GM20000 (cell line): ENCODE data around the gene RARRES2.
"Not testable (repeated sequence)": the region's sequence is repeated elsewhere in the genome, so short reads cannot be mapped to it uniquely, and the experiment has no call there.

Experiments used
- DNase-seq: peaks from one replicate; pipeline ENCODE4 v3.0.0; 2012; ENCODE audit warnings: low spot score
- TF ChIP-seq, protein P1 (sequence below): IDR thresholded peaks from 2 replicates; pipeline ENCODE4 v1.5.1; 2012; ENCODE audit warnings: mild to moderate bottlenecking, control low read depth; ENCODE audit errors: extremely low read depth, missing control alignments

Gene RARRES2

DNA sequence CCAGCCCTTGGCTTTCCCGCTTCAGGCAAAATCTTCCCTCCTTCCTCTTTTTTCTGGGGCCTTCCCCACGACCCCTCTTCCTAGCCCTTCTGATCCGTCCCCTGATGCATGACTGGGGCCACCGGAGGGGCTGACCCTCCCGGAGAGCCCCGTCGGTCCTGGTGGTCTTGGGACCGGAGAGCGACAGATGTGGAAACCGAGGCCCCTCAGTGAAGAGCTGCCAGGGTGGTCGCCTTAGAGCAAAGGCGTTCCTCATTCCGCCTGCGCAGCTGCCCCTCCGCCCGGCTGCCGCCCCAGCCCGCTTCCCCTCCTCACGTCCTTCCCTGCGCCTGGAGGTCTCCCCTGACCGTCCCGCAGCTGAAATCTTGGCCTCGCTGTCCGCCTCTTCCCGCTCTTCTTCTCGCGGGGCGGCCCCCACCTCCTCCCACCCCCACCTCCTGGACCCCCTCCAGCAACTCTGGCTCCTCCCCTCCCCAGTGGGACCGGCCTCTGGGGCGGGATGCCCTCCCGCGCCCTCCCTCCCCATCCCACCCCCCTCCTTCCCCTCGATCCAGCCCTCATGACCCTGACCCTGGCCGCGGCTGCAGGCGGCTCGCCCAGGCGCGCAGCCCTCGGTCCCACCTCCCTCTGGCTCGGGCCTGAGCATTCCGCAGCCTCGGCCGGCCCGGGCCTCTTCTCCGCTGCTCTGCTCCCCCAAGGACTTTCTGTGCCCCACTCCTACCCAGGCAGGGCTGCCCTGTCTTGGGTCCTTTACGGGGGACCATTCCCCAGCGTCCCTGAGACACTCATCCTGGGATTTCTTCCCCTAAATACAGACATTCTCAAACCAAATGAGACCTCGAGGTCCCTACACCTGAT is at the start of gene RARRES2:
Gene RARRES2, minus strand, starts transcription at position 367 of the 858 bp plus-strand sequence. CDS start 1,020 bp downstream, outside the sequence.
- DNase-seq, result no peak
- TF ChIP-seq, protein P1, sequence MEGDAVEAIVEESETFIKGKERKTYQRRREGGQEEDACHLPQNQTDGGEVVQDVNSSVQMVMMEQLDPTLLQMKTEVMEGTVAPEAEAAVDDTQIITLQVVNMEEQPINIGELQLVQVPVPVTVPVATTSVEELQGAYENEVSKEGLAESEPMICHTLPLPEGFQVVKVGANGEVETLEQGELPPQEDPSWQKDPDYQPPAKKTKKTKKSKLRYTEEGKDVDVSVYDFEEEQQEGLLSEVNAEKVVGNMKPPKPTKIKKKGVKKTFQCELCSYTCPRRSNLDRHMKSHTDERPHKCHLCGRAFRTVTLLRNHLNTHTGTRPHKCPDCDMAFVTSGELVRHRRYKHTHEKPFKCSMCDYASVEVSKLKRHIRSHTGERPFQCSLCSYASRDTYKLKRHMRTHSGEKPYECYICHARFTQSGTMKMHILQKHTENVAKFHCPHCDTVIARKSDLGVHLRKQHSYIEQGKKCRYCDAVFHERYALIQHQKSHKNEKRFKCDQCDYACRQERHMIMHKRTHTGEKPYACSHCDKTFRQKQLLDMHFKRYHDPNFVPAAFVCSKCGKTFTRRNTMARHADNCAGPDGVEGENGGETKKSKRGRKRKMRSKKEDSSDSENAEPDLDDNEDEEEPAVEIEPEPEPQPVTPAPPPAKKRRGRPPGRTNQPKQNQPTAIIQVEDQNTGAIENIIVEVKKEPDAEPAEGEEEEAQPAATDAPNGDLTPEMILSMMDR, result no peak

DNA sequence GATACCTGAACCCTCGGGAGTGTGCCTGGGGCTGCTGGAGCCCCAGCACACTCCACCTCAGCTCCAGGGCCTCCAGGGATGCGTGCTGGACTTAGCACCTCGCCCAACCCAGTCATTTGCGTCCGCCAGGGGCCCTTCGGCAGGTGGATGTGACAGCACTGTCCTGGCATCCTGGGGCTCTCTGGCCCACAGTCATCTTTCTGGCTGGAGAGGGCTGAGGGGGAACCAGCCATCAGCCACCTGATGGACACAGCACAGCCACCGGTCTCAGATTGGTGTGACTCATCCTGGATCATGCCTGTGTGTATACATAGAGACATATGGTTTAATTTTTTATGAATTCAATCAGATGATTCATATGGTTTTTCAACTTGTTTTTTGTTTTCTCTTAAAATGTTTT is 48.8 kb upstream of the RARRES2 start:
- DNase-seq, result no peak

DNA sequence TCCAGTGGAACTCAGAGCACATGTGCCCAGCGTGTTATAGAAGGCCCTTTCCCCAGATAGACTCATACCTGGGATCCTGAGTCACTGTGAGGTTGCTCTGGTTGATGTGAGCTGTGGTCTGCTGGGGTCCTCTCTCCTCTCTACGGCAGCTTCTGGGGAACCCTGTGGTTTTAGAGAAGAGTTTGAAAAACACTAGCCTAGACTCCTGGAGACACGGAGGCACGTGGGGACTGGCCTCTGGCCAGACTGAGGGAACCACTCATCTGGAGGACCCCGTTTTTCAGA is 48.0 kb upstream of the RARRES2 start:
- TF ChIP-seq, protein P1, result no peak
- no peak for DNase-seq

More for the DNA sequence above, 48.8 kb upstream of the RARRES2 start:
- TF ChIP-seq, protein P1, result no peak

DNA sequence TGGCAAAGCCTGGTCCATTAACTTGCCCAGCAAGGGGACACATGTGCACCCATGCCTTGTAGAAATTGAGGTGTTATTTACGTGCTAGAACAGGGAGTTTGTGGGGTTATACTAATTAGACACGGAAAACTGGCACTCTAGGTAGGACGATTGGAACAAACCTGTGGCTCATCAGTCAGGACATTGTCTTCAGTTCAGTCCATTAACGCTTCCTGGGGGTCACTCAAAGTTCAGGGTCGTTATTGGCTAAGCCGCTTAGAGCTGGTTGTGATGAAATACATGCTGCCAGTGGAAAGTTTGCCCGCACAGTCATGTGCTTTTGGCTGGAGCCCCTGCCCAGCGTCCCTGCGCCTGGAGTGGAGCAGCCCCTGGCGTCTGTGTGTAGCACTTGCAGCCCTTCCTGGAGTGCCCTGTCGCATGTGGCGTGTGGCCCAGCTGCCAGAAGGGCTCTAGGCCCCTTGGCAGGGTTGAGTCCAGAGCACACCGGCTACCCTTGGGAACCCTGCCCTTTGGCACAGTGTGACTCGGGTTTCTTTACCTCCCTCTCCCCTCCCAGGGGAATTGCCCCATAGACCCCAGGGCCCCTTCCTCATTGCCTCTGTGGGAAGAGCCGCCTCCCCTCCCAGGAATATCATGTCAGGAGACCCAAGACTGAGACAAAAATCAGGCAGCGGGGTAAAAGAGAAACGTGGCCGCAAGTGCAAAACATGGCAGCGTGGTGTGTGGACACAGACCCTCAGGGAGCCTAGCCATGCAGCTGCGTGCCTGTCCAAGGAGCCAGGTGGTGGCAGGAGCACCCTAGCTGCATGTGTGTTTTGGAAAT is 47.5 kb upstream of the RARRES2 start:
- TF ChIP-seq, protein P1, result no peak

DNA sequence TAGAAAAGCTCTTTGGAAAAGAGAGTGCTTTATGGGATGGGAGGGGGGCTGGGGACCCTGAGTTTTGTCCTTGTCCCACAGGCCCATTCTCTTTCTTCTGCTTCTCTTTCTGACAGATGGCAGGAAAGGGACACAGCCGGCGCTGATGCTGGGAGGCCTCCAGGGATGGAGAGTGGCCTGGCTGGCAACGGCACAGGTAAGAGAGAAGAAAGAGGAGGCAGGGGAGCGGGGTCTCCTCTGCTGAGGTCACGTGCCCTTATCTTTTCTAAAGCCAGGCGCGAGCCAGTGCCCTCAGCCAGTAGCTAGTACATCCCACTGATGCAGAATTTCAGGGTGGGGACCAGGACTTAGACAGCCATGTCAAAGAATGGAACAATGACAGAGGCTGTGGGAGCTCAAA is 46.9 kb upstream of the RARRES2 start:
- TF ChIP-seq, protein P1, result no peak
- no peak for DNase-seq

More for the DNA sequence above, 47.5 kb upstream of the RARRES2 start:
- DNase-seq, result no peak

DNA sequence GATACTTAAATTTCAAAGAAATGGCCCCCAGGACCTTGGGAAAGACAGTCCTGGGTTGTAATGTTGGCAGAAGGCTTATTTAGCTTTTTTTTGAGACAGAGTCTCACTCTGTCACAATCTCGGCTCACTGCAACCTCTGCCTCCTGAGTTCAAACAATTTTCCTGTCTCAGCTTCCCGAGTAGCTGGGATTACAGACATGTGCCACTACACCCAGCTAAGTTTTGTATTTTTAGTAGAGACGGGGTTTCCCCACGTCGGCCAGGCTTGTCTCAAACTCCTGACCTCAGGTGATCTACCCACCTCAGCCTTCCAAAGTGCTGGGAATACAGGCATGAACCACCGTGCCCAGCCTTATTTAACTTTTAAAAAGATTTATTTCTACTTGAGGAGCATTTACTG is 44.5 kb upstream of the RARRES2 start:
- DNase-seq, result not testable (repeated sequence)

DNA sequence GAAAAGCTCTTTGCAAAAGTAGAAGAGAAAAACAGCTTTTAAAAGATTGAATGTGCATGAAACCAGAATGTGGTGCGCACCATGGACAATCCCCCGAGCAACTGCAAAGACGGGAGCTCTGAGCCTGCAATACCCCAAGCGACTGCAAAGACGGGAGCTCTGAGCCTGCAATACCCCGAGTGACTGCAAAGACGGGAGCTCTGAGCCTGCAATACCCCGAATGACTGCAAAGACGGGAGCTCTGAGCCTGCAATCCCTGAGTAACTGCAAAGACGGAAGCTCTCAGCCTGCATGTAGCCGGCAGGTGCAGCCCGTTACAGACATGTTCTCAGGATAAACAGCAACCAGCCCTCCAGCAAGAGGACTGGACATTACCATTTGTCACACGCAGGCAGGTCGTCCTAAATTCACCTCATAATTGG is 43.9 kb upstream of the RARRES2 start:
- TF ChIP-seq, protein P1, result no peak
- no peak for DNase-seq
